Activated T-cell treated with anti-CD3 and anti-CD28 coated beads for 1 hour (primary cell): ENCODE results near the gene FAM78A.

Experiments
- DNase-seq: peaks from one replicate; pipeline ENCODE4 v3.0.0-alpha.2; 2020; ENCODE audit warnings: low read depth

Gene FAM78A

GRCh38 chr9:131302244-131303075 lies 26.1 kb upstream of the FAM78A start:
- DNase-seq: no peak

GRCh38 chr9:131300444-131300843 lies 24.1 kb upstream of the FAM78A start:
- no peak for DNase-seq

GRCh38 chr9:131299961-131300347 lies 23.6 kb upstream of the FAM78A start:
- no peak for DNase-seq

- DNase-seq: no peak
Measured at GRCh38 chr9:131299346-131299960, 23.1 kb upstream of the FAM78A start.

GRCh38 chr9:131298816-131299215 lies 22.5 kb upstream of the FAM78A start:
- no peak for DNase-seq

- no peak for DNase-seq
Measured at GRCh38 chr9:131298341-131298740, 22.0 kb upstream of the FAM78A start.

- DNase-seq: no peak
Measured at GRCh38 chr9:131297903-131298302, 21.6 kb upstream of the FAM78A start.

GRCh38 chr9:131296906-131297500 lies 20.7 kb upstream of the FAM78A start:
- DNase-seq: no peak

GRCh38 chr9:131296460-131296859 lies 20.1 kb upstream of the FAM78A start:
- no peak for DNase-seq

- no peak for DNase-seq
Measured at GRCh38 chr9:131292937-131293336, 16.6 kb upstream of the FAM78A start.

GRCh38 chr9:131291795-131292315 lies 15.5 kb upstream of the FAM78A start:
- DNase-seq: no peak

- no peak for DNase-seq
Measured at GRCh38 chr9:131290767-131291370, 14.6 kb upstream of the FAM78A start.

GRCh38 chr9:131290036-131290766 lies 13.9 kb upstream of the FAM78A start:
- DNase-seq: no peak

- no peak for DNase-seq
Measured at GRCh38 chr9:131289301-131290035, 13.2 kb upstream of the FAM78A start, which contains the start of gene PLPP7. TSS of gene PLPP7 (plus strand) at chr9:131289723. CDS start at chr9:131289998, 275 bp downstream.

GRCh38 chr9:131288217-131288616 lies 11.9 kb upstream of the FAM78A start:
- no peak for DNase-seq

- no peak for DNase-seq
Measured at GRCh38 chr9:131287359-131287758, 11.0 kb upstream of the FAM78A start.

- DNase-seq: no peak
Measured at GRCh38 chr9:131284856-131285255, 8.5 kb upstream of the FAM78A start.

- no peak for DNase-seq
Measured at GRCh38 chr9:131282688-131283422, 6.5 kb upstream of the FAM78A start.

- no peak for DNase-seq
Measured at GRCh38 chr9:131282175-131282574, 5.9 kb upstream of the FAM78A start.
